GM11168 (cell line): ENCODE measurements around the gene EFNA1.

Source experiments
- in situ Hi-C: fragments of 300-500 bp; cut with MboI; formaldehyde crosslinking; loops from one replicate; pipeline ENCODE4 v1.12.0; 2022; ENCODE audit warnings: low sequenced_read_pairs; ENCODE audit not compliant: unreplicated experiment

The EFNA1 gene

DNA sequence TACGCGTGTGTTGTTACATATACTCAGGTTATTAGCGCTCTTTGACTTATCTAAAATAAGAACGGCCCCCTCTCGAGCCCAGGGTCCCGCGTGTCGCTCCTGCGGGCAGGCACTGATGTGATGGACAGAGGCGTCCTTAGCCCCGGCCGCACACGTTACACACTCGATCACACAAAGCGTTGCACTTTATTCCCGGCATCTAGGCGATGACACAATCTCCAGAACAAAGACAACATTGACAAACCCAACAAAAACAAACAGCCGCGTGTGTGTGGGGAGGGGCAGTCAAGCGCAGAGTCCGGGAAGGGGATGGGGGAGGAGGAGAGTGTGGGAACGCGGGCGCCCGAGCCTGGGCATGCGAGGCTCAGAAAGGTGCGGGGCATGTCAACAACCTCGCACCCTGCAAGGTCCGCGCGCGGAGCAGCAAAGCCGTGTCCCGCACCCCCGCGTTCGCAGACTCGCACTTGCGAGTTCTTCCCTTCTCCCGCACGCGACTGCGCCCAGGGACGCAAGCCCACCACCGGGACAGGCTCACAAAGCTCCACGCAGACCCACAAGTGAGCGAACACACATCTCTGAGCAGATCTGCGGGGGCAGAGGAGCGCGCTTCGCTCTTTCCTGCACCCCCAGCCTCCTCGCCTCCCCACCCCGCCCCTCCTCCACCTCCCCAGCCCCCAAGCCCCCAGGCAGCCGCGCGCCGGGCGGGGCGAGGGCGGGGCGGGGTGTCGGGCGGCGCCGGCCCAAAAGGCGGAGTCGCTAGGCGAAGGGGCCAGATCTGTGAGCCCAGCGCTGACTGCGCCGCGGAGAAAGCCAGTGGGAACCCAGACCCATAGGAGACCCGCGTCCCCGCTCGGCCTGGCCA is at the start of gene EFNA1:
EFNA1 (plus strand) TSS at position 772 of the 862 bp plus-strand sequence. CDS start 102 bp downstream, outside the sequence.
- in situ Hi-C loops: no loop called here

- in situ Hi-C loops: no loop called here
These were observed 49.0 kb upstream of the EFNA1 start, which contains the start of gene EFNA3 for GRCh38 chr1:155078469-155079209. Gene EFNA3 (plus strand): TSS chr1:155078837. CDS start chr1:155078942, 105 bp downstream.

- in situ Hi-C loops: no loop called here
These were observed 48.5 kb upstream of the EFNA1 start for GRCh38 chr1:155079210-155079486.

DNA sequence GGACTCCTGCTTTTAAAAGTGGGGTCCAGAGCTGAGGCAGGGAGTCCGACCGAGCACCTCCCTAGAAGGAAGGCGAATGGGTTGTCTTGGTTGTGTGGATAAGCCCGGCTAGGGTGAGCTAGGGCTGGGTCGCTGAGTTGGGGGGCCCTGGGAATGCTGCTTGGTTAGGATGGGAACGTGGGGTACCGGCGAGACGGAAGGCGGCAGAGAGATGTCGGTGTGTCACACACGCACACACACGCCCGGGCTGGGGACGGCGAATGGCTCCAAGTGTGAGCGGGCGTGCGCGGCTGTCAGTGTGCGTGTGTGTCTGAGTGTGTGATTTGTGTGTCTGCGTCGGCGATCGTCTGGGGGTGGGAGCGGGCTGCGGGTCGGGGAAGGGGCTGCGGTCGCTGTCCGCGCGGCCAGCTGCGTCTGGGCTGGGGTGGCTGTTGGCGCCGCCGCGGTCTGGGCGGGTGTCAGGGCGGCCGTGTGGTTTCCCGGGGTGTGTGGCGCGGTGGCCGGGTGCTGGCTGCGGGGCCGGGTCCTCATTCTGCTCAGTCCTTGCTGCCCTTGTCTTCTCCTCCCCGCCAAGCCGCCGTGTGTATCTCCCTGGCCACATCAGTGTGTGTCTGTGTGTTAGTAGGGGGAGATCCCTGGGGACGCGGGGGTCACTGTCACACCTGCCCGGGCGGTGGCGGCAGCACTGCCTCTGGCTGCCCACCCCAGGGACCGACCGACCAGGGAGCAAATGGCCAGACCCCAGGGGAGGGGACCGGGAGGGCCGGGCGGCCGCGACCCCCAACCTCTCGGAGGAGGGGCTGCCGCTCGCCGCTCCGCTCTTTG is 48.0 kb upstream of the EFNA1 start:
- in situ Hi-C loops: no loop called here

DNA sequence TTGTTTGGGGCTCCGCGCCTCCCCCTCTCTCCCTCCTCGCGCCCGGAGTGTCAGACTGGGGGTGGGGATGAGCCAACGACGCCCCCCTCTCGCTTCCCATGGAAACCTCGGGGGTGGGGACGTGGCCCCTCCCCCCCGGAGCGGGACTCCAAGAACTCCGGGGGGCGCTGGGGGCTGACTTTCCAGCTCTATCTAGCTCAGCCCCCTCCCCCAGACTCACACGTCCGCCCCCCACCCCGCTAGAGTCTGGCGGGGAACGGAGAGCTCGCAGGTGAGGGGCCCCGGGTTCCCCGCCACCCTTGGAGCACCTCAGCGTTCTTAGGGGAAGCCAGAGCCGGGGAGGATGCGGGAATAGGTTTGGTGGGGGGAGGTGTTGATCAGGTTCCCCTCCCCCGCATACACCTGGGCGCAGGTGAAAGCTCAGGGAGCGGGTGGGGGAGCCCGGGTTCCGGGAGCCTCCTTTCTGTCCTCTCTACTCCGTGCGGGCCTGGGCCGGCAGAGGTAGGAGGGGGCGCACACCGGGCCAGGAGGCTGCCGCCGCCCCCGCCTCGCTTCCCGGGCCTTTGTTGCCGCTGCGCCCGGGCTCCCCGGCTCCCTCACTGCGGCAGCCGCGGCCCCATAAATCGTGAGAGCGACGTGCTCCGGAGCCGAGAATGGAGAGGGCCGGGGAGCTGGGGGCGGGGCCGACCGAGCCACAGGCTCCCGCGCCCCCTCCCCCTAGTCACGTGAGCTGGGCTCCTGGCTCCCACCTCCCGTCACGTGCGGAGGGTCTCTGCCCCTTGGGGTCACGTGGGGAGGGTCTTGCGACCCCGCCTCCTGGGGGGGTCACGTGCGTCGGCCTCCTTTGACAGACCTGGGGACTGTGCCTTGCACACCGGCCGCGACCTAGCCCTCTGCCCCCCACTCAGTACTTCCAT is 47.1 kb upstream of the EFNA1 start:
- in situ Hi-C loops: no loop called here

- in situ Hi-C loops: no loop called here
These were observed 46.0 kb upstream of the EFNA1 start for GRCh38 chr1:155081472-155082300.

DNA sequence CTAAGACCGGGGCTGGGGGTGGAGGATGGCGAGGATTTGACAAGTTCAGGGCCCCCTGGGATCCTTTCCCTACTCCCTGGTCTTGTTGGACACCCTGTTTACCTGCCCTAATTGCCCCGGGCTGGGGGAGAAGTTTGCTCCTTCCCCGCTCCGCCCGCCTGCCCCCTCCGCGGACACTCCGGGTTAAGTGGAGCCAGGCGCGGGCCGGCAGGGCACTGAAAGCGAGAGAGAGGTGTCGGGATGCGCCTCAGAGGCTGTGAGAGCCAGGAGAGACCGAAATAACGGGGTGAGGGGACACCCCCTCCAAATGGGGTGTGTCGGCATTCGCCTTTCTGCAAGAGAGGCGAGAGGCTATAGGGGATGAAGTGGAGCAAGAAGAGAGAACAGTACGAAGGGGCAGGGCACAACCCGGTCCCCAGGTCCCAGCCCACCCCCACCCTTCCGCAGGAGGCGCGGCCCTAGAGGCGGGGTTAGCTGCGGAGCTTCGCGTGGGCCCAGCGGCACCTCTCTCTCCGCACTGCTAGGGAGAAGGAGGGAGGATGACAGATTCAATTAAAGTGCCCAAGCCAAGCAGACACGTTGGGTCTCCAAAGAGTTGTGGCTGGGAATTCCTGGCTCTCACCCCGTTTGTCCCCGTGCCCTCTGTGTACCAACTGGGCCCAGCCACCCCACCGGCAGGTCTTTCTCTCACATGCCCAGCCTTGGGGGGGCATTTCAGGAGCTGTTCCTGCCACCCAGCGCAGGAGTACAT is 45.2 kb upstream of the EFNA1 start:
- in situ Hi-C loops: no loop called here

DNA sequence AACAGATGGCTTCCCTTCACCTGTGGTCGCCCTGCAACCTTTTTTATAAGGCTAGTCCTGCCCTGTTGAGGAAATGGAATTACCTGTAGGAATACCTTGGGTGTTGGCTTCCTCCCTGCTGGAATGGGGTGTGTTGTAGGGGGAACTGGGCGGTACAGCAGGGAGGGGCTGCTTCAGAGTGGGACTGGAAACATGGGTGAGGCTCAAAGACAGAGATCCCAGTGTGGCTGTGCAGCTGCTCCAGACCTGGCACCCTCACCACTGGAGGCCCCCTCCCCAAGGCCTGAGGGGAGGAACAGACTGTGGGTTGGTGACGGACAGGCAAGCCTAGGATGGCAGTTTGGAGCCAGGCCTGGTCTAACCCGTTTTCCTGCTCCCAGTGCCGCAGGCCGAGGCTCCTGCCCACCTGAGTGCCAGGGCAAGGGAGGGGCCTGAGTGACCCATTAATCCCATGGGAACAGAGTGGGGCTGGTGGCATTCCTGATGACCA is 44.6 kb upstream of the EFNA1 start:
- in situ Hi-C loops: no loop called here

DNA sequence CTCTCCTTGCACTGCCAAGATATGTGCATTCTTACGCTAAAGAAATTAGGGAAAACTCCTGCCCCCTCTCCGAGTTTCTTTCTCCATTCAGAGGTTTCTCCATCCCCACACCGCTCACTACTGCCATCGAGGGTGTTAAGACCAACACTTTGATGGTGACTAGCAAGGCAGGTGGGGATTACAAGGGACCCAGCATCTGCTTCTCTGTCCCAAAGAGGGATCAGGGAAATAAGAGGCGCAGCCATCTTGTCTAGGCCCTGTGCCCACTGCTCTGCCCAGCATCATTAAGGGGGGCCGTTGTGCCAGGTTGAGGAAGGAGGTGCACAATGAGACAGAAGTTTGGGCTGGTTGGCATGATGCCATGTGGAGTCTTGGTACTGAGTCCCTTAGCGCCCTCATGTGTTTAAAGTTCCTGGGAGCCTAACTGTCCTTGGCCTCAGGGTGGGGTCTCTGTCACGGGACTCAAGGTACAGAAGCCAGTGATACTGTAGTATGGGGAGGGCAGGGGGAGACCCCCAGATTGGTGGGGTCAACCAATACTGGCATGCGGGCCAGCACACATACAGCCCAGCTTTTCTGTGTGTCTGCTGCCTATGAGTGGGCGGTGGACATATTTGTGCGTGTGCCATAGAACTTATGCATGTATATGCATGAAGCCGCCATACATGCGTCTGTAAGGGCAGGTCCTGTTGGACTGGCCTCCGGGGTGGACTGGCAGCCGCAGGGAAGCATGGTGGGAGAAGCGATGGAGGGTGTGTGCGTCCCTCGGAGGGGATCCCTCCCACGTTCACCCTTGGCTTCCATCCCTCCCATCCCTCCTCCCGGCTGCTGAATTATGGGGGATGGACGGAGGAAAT is 43.6 kb upstream of the EFNA1 start:
- in situ Hi-C loops: no loop called here

DNA sequence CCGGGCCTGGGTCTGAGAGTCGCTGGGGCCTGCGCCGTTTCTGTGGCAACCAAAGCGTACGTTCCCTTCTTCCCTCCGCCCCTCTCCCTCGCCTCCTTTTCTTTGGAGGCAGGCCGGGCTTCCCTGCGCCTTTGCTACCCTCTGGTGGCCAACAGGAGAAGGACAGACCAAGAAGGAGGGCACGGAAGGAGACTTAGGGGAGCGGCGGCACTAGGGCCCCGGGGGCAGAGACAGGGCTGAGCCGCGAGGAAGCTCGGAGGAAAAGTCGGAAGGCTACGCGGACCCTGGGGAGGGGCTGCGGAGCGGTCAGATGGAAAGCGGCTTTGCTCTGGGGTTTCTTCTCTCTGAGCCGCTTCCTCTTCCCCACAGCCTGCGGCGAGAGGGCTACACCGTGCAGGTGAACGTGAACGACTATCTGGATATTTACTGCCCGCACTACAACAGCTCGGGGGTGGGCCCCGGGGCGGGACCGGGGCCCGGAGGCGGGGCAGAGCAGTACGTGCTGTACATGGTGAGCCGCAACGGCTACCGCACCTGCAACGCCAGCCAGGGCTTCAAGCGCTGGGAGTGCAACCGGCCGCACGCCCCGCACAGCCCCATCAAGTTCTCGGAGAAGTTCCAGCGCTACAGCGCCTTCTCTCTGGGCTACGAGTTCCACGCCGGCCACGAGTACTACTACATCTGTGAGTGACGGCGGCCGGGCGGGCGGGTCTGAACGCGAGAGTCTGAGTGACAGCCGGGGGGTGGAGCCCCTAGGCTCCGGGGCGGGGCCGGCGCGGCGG is 42.8 kb upstream of the EFNA1 start:
- in situ Hi-C loops: no loop called here

DNA sequence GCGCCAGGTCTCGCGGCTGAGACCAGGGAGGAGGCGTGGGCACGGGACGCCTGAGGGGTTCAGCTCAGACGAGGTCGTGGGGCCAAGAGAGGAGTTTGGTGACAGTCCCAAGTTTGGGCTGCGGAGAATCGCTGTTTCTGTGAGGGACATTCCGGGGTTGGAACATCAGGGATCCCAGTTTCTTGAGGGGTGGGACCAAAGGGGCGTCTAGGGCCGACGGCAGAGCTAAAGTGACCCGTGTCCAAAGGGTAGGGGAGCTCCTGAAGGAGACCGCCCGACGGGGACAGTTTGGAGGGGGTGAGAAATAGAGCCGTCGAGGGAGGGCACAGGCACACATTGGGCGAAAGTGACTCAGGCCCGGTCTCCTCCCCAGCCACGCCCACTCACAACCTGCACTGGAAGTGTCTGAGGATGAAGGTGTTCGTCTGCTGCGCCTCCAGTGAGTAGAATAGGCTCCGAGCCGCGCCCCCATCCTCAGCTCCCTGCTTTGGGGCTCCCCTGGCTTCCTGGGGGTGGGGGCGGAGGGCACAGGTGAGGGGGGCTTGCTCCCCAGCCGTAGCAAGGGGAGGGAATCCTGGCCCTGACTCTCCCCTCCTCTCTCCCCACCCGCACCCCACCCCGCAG is 42.1 kb upstream of the EFNA1 start:
- in situ Hi-C loops: no loop called here

DNA sequence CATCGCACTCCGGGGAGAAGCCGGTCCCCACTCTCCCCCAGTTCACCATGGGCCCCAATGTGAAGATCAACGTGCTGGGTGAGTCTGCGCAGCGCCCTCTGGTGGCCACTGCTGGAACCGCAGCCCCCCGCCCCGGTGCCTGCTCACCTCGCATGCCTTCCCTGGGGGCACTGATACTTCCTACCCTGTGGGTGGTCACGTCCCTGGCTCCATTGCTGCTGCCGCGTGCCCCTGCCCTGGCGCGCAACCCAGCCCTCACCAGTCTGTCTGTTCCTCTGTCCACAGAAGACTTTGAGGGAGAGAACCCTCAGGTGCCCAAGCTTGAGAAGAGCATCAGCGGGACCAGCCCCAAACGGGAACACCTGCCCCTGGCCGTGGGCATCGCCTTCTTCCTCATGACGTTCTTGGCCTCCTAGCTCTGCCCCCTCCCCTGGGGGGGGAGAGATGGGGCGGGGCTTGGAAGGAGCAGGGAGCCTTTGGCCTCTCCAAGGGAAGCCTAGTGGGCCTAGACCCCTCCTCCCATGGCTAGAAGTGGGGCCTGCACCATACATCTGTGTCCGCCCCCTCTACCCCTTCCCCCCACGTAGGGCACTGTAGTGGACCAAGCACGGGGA is 41.4 kb upstream of the EFNA1 start:
- in situ Hi-C loops: no loop called here

DNA sequence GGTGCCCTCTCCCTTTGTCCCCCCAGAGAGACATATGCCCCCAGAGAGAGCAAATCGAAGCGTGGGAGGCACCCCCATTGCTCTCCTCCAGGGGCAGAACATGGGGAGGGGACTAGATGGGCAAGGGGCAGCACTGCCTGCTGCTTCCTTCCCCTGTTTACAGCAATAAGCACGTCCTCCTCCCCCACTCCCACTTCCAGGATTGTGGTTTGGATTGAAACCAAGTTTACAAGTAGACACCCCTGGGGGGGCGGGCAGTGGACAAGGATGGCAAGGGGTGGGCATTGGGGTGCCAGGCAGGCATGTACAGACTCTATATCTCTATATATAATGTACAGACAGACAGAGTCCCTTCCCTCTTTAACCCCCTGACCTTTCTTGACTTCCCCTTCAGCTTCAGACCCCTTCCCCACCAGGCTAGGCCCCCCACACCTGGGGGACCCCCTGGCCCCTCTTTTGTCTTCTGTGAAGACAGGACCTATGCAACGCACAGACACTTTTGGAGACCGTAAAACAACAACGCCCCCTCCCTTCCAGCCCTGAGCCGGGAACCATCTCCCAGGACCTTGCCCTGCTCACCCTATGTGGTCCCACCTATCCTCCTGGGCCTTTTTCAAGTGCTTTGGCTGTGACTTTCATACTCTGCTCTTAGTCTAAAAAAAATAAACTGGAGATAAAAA is 40.7 kb upstream of the EFNA1 start:
- in situ Hi-C loops: no loop called here

- in situ Hi-C loops: loop anchor here (5.0 kb wide), 1 partner anchor 76 kb away; no protein-coding TSS in a partner anchor
These were observed 36.3 kb upstream of the EFNA1 start for GRCh38 chr1:155091071-155092051.
